ENCODE measurements around the gene SERTAD3.
"Not testable (repeated sequence)": the region's sequence is repeated elsewhere in the genome, so short reads cannot be mapped to it uniquely, and the experiment has no call there.

The SERTAD3 gene

DNA sequence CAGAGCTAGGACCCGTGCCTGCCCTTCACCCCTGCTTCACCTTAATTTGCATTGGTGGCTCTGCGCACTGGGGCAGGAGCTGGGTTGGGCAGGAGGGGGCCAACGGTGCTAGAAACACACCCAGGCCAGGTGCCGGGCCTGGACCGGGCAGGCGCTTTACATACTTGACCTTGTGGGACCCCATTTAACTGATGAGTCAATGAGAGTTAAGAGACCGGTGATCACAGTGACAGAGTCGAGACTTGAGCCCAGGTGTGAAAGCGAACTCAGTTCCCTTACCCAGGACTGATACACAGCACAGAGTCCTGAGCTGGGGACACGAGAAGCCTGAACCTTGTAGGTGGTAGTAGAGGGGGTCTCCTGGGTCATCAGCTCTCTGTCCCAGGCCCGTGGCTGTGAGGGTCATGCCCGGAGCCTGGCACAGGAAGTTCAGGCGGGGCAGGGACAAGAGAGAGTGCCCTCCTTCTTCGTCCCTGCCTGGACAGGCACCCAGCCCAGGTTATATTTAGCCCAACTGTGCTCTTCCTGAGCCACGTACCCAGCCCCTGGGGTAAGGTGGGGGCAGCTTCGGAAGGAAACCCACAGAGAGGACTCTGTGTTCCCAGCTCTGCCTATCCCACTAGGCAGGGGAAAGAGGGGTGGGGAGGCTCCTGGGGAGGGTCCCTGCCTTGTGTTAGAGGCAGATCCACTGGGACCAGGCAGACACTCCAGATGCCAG, 32.9 kb downstream of the SERTAD3 start:
- DNase-seq (ENCODE audit: low read depth in 2 of 2) = no peak

DNA sequence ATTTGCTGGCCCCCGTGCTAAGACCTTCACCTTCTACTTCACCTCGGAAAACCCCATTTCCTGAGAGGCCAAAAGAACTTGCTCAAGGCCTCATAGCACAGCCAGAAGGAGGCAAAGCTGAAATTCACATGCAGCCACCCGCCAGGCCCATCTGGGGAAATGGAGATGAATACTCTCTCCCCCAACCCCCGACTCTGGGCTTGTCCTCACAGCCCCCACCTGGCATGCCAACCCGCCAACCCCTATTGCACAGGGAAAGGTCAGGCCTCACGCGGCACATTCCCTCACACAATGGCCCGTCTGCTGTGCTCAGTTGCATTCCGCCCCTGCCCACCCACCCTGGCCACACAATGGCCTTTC, 34.1 kb downstream of the SERTAD3 start:
- DNase-seq (ENCODE audit: low read depth in 2 of 2) = no peak

DNA sequence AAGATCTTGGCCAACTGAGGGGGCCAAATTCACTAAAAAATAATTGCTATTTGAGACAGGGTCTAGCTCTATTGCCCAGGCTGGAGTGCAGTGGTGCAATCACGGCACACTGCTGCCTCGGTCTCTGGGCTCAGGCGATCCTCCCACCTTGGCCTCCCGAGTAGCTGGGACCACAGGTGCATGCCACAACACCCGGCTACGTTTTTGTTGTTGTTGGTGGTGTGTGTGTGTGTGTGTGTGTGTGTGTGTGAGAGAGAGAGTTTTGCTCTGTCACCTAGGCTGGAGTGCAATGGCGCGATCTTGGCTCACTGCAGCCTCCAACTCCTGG, 35.6 kb downstream of the SERTAD3 start:
- DNase-seq (ENCODE audit: low read depth in 2 of 2) = not testable (repeated sequence)

DNA sequence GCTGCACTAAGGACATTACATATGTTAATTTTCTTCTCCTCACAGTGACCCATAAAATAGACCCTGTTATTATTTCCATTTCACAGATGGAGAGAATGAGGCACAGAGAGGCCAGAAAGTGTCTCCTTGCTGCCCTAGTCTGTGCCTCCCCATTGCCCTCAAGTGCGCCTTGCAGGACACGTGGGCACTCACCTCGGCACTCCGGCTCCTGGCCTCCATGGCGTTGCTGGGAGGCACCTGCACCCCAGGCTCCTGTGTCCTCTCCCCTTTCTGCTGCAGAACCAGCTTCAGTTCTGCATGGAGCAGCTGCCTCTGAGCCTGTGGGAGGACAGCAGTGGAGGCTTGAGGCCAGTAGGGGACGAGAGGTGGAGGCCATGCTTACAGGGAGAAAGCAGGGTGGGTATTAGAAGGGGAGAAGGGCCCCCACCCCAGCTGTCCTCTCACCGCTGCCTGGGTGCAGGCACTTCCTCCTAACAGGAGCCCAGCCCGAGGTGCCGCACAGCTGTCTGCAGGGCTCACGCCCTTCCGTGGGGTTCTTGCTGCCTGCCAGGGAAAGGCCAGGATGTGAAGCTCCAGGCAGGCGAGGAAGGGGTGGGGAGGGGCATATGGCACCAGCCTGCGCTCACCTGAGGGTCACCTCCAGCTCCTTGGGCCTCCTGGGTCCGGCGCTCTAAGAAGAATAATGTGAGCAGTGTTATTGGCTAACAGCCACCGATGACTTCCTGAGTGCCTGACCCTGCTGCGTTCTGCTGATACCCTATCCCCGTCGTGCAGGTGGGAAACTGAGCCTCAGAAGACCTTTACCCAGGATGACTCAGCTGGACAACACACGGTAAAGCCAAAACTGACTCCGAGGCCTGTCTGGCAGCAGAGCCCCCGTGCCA, 36.2 kb downstream of the SERTAD3 start:
- DNase-seq (ENCODE audit: low read depth in 2 of 2) = no peak

DNA sequence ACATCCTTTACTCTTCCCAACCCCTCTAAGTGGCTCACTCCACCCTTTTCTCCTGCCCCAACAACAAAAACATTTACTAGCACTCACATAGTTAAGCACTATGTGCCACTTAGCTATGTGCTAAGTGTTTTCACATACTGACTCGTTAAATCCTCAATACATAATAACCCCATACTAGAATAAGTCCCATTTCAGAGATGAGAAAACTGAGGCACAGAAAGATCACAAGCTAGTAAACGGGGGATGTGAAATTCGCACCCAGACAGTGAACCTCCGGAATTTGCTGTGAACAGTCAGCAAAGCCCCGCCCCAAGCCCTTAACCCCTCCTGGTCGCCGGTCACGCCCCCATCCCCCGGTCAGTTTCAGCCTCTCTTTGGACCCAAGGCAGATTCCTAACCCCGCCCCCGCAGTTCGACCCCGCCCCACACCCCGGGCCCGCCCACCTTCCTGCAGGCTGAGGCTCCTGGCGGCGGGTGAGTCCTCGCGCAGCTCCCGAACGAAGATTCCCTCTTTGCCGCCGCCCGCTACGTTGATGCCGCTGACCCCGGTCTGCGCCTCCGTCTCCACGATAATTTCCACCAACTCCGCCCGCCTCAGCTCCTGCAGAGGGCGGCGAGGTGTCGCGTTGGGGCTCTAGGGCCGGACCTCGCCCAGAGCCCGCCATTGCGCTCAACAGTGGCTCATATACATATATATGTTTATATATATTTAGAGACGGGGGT, 40.7 kb downstream of the SERTAD3 start:
- DNase-seq (ENCODE audit: low read depth in 2 of 2) = peak; percentile 44 to 50

DNA sequence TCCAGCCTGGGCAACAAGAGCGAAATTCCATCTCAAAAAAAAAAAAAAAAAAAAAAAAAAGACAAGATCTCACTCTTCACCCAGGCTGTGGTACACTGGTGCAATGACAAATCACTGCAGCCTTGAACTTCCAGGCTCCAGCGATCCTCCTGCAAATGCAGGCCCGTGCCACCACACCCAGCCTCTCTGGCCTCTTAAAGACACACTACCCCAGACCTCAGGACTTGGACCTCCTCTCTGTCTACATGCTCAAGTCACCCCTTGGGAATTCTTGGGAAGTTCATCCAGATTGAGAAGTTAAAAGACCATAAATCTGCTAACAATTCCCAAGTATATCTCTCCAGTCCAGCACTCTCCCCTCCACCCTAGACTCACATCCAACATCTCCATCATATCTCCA, 43.6 kb downstream of the SERTAD3 start:
- DNase-seq (ENCODE audit: low read depth in 2 of 2) = no peak

DNA sequence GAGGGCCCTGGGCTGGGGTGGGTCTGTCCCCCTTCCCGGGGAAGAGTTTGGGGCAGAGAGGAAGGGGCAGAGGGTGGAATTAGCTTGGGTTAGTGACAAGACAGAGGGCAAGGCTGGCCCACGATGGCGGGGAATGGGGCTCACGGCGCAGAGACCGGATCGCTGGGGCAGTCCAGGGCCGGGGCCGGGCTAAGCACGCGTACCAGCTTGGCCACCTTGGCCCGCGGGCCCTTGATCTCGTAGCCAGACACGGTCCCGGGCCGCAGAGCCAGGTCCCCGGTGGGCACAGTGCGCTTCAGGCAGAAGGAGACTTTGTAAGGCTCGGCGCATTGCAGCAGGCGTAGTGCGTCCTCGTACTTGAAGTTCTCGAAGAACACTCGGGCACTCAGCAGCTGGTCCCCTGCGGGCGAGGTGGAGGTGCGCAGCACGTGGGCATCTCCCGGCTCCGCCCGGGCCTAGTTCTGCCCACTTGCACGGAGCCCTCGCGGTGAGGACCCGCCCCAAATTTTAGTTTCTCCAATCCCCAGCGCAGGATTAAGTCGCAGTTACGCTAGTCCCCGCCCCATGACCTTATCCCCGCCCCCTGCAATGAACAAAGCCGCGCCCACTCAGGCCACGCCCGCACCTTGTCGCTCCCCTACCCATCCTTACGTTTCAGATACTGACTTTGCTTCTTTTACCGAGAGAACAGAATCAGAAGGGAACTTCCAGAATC, 45.6 kb downstream of the SERTAD3 start:
- DNase-seq (ENCODE audit: low read depth in 2 of 2) = no peak

DNA sequence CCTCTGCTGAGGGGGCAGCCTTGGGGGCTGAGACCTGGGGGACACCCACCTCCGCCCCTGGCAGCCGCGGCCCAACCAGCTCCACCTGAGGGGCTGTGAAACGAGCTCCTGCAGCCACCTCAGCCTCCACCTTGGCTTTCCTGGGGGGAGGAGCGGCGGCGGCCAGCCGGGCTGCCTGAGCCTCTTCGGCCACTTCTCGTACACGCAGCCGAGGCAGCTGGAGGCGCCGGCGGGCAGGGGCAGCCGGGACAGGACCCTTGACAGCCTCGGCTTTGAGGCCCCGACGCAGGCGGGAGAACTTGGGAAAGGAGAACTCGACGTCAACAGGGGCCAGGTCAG, 46.6 kb downstream of the SERTAD3 start:
- no peak for DNase-seq (ENCODE audit: low read depth in 2 of 2)

DNA sequence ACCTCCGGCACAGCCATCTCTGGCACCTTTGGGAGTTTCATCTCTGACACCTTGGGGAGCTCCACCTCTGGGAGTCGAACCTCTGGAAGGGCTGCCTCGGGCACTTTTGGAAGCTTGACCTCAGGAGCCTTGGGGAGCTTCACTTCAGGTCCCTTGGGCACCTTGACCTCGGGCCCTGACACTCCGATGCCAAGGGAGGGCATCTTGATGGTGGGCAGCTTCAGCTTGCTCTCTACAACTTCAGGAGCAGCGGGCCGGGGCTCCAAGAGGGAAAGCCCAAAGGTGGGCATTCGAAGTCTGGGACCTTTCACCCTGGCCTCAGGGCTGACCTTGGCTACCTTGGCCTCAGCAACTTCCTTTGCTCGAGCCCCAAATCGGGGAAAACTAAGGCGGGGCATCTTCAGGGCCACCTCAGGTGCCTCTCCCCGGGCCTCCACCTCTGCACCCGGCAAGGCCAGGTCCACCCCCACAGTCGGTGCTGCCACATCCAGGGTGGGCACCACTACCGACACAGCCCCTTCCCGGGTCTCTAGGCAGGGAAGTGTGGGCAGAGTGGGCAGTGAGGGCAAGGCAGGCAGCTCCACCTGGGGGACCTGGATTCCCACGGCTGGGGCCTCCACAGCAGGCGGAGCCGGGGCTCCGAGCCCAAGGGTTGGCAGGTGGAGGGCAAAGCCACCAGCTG, 47.1 kb downstream of the SERTAD3 start:
- no peak for DNase-seq (ENCODE audit: low read depth in 2 of 2)

DNA sequence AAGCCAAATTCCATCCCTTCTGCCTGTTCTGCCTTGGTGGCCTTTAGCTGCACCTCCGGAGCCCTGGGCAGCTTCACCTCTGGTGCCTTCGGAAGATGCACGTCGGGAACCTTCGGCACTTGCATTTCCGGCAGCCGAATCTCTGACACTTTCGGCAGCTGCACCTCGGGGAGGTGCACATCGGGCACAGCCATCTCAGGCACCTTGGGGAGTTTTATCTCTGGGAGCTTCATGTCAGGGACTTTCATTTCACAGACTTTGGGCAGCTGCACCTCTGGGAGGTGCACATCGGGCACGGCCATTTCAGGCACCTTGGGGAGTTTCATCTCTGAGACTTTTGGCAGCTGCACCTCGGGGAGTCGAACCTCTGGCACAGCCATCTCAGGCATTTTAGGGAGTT, 48.2 kb downstream of the SERTAD3 start:
- no peak for DNase-seq (ENCODE audit: low read depth in 2 of 2)

DNA sequence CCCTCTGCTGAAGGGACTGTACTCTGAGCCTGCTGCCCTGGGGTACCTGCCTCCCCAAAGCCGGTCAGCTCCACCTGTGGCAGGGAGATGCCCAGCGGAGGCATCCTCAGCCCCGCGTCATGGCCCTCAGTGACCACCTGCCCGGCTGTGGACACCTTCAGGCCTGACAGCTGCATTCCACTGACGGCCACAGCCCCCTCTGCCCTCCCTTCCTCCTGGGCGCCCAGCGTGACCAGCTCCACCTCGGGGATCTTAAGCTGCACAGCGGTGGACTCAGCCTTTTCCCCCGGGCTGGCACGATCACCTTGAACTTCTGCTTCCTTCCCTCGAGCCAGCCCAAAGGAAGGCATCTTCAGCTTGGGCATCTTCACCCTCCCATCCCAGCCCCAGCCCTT, 49.3 kb downstream of the SERTAD3 start:
- DNase-seq (ENCODE audit: low read depth in 2 of 2) = no peak

DNA sequence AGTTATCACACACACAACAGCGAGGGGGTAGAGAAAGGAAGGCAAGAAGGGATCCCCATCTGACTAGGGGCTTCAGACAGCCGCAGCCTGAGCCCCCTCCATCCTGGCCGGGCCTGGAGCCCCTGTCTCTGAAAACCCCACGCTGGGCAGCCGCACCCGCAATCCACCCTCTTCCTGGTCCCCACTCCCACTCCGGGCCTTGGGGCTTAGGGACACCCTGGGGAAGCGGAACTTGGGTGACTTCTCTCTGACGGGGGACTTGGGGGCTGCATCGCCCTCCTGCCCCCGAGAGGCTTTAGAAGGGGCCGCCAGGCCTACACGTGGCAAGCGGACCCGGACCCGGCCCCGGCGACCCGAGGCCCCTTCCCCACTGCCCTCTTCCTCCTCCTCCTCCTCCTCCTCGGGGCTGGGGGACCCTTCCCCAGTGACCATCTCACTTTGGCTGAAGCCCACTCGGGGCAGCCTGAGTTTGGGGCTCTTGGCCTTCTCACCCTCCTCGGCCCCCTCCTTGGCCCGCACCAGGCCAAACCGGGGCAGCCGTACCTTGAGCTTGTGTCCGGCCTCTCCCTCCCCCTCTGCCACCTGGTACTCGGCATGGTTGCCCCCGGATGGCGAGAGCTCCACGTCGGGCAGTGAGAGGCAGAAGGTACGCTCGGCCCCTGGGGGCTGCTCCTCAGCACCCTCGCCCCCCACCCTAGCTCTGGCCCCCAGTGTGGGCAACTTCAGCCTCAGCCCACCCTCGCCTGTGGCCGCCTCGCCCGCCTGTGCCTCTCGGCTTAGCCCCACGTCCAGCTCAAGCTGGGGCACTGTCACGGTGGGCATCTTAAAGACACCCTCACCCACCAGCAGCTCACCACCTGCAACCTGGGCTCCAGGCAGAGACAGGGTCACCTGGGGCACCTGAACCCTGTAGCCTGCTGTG, 50.0 kb downstream of the SERTAD3 start:
- no peak for DNase-seq (ENCODE audit: low read depth in 2 of 2)

DNA sequence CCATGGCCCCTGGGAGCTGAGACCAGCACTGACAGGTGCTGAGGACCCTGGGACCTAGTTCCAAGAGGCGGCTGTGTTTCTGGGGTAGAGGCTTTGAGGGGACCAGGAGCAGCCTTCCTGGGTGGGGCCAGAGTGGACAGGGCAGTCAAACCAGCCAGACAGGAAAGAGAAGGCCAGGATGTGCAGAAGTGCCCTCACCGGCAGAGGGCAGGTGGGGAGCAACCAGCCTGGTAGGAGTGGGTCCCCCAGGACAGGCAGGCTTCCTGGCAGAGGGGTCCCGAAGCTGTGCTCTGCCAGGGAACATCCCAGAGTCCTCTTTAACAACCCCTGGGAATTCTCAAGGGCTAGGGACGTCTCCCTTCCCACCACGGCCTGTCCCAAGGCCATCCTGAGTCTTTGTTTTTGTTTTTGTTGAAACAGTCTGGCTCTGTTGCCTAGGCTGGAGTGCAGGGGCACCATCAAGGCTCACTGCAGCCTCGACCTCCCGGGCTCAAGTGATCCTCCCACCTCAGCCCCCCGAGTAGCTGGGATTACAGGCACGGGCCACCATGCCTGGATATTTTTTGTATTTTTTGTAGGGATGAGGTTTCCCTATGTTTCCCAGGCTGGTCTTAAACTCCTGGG, 51.1 kb downstream of the SERTAD3 start:
- DNase-seq (ENCODE audit: low read depth in 2 of 2) = no peak

DNA sequence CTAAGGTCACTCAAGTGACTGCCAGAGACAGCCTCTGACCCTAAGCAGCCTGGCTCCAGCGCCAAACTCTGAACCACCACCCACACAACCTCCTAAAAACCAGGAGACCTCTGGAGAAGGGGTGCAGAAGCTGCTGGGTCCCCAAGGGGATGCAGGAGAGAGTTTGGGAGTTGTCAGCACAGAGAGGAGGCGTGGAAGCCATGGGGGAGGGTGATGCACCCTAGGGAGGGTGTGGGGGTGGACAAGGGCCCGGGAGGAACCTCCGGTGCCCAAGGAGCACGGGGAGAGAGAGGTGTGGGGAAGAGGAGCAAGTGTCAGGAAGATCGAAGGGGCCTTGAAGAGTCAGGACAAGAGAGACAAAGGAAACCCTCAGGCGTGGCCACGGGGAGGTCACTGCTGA, 52.0 kb downstream of the SERTAD3 start:
- no peak for DNase-seq (ENCODE audit: low read depth in 2 of 2)

Data from fibroblast of skin of left biceps (primary cell).